Tibial artery (tissue), 4 donors: ENCODE data around the gene DMD.

Experiments
- DNase-seq, 2 donors: peaks; one replicate each; pipeline ENCODE4 v3.0.0-alpha.2; 2019
- H3K27ac ChIP-seq, 2 donors: fragments of 200-600 bp; sonication (generic) in 1 of 2; 1 replicate in 1 of 2; 2 replicates in 1 of 2; pipeline ENCODE4 v1.5.1; 2018 to 2019; ENCODE audit warnings: mild to moderate bottlenecking in 1 of 2
- H3K27me3 ChIP-seq, 2 donors: fragments of 200-600 bp; sonication (generic) in 1 of 2; one replicate each; pipeline versions ENCODE4 v1.5.1 to v1.6.0; 2016 to 2019
- H3K36me3 ChIP-seq, 3 donors: fragments of 200-600 bp; sonication (generic) in 2 of 3; one replicate each; pipeline ENCODE4 v1.5.1; 2016 to 2019; ENCODE audit warnings: mild to moderate bottlenecking in 2 of 3
- H3K4me1 ChIP-seq, 4 donors: fragments of 200-600 bp; sonication (generic) in 2 of 4; 1 replicate in 3 of 4; 2 replicates in 1 of 4; pipeline ENCODE4 v1.5.1; 2016 to 2019
- H3K4me3 ChIP-seq, 2 donors: fragments of 200-600 bp; sonication (generic) in 1 of 2; 1 replicate in 1 of 2; 2 replicates in 1 of 2; pipeline ENCODE4 v1.5.1; 2018 to 2019; ENCODE audit warnings: mild to moderate bottlenecking in 2 of 2
- H3K9me3 ChIP-seq, 3 donors: fragments of 200-600 bp; sonication (generic) in 1 of 3; one replicate each; pipeline ENCODE4 v1.5.1; 2016 to 2019
- intact Hi-C: fragments of 100-400 bp; cut with DNase I; formaldehyde crosslinking; loops from one replicate; pipeline ENCODE4 v1.15.0; 2023; ENCODE audit warnings: low total_unique reads
- TF ChIP-seq, protein P1 (sequence below), 2 experiments: fragments of 200-600 bp in 1 of 2; fragments of 450-650 bp in 1 of 2; IDR thresholded peaks; one replicate each; pipeline ENCODE4 v1.5.1; 2017 to 2019; ENCODE audit warnings: antibody characterized with exemption in 2 of 2, mild to moderate bottlenecking in 1 of 2, moderate library complexity in 1 of 2

DMD gene

DNA sequence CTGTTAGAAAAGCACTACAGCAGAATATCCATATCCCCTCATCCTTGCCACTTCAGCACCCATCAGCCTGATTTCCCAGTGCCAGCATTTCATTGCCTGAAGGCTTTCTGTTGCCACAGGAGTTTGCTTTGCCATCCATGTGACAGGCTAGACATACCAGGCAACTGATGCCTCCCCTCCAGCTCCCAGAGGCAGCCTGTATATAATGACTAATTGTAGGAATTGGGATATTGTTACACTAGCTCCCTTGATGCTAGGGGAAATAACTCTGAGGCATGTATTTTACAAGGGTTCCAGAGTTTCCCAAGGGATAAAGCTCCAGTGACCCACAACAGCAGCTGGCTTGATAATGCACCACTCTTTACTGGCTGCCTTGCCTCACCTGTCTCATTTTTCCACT, 1531.5 kb downstream of the DMD start:
- Histone ChIP-seq H3K9me3 (no peaks in the 10 kb centered on the region), H3K4me3 (no peak overlapping the region), H3K36me3 (no peaks in the 10 kb centered on the region), H3K27ac (no peak overlapping the region), H3K4me1 (no peaks in the 10 kb centered on the region), H3K27me3 (no peaks in the 10 kb centered on the region)
- TF ChIP-seq, protein P1, sequence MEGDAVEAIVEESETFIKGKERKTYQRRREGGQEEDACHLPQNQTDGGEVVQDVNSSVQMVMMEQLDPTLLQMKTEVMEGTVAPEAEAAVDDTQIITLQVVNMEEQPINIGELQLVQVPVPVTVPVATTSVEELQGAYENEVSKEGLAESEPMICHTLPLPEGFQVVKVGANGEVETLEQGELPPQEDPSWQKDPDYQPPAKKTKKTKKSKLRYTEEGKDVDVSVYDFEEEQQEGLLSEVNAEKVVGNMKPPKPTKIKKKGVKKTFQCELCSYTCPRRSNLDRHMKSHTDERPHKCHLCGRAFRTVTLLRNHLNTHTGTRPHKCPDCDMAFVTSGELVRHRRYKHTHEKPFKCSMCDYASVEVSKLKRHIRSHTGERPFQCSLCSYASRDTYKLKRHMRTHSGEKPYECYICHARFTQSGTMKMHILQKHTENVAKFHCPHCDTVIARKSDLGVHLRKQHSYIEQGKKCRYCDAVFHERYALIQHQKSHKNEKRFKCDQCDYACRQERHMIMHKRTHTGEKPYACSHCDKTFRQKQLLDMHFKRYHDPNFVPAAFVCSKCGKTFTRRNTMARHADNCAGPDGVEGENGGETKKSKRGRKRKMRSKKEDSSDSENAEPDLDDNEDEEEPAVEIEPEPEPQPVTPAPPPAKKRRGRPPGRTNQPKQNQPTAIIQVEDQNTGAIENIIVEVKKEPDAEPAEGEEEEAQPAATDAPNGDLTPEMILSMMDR (IDR thresholded peaks at IDR 0.05): no peak
- DNase-seq: no peak
- intact Hi-C loops: no loop called here

DNA sequence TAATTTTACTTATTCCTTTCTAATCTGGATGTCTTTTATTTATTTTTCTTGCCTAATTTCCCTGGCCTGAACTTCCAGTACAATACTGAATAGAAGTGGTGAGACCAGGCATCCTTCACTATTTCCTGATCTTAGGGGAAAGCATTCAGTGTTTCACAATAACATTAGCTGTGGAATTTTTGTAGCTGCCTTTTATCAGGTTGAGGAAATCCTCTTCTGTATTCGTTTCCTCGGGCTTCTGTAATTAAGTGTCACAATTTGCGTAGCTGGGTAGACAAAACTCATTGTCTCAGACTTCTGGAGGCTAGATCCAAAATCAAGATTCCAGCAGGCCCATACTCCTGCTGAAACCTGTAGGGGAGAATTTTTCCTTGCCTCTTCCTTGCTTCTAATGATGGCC, 1541.1 kb downstream of the DMD start:
- H3K4me3 ChIP-seq: no peak overlapping the region
- TF ChIP-seq, protein P1 (IDR thresholded peaks at IDR 0.05): no peak
- no peak for DNase-seq
- H3K4me1 ChIP-seq: no peaks in the 10 kb centered on the region
- intact Hi-C loops: no loop called here
- H3K36me3 ChIP-seq: no peaks in the 10 kb centered on the region
- H3K9me3 ChIP-seq: no peaks in the 10 kb centered on the region
- no peaks in the 10 kb centered on the region for H3K27me3 ChIP-seq
- no peak overlapping the region for H3K27ac ChIP-seq

DNA sequence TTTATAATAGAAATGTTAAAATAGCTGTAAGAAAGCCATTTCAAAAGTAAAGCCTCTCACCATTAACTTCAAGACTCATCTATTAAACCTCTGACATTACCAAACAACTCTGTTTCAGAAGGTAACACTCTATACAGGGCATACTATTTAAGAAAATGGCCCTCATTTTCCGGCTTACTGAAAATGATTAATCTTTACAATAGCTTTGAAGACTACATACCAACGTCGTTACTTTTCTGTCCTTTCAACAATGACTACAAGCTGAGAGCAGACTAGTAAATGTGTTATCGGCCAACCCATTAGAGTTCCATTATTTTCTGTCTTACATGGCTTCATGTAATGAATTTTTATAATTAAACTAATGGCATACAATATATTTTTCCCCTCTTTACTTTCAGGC, 1545.9 kb downstream of the DMD start:
- no peak overlapping the region for H3K4me3 ChIP-seq
- DNase-seq: no peak
- H3K4me1 ChIP-seq: no peaks in the 10 kb centered on the region
- H3K9me3 ChIP-seq: no peaks in the 10 kb centered on the region
- H3K27me3 ChIP-seq: no peaks in the 10 kb centered on the region
- TF ChIP-seq, protein P1 (IDR thresholded peaks at IDR 0.05): no peak
- H3K27ac ChIP-seq: no peak overlapping the region
- intact Hi-C loops: no loop called here
- no peaks in the 10 kb centered on the region for H3K36me3 ChIP-seq

DNA sequence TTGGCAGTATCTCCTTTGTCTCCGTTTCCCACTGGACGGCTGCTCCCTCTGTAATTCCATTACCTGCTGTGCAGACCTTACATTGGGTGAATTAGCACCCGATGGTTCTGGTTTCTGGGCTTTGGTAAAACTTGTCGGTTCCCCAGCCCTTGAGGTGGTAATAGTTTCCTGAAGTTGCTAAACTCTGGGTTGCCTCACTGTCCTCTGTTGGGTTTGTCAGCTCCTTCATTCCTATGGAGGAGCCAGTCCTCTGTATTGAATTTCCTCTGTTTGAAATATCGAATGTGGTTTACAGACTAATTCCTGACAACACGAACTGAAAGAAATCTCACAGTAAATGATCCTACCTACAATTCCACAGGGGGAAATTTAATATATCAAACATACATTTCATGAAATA, 1548.2 kb downstream of the DMD start:
- Histone ChIP-seq H3K9me3 (no peaks in the 10 kb centered on the region), H3K36me3 (no peaks in the 10 kb centered on the region), H3K4me3 (no peak overlapping the region), H3K4me1 (no peaks in the 10 kb centered on the region), H3K27me3 (no peaks in the 10 kb centered on the region), H3K27ac (no peak overlapping the region)
- TF ChIP-seq, protein P1 (IDR thresholded peaks at IDR 0.05): no peak
- DNase-seq: no peak
- intact Hi-C loops: no loop called here

DNA sequence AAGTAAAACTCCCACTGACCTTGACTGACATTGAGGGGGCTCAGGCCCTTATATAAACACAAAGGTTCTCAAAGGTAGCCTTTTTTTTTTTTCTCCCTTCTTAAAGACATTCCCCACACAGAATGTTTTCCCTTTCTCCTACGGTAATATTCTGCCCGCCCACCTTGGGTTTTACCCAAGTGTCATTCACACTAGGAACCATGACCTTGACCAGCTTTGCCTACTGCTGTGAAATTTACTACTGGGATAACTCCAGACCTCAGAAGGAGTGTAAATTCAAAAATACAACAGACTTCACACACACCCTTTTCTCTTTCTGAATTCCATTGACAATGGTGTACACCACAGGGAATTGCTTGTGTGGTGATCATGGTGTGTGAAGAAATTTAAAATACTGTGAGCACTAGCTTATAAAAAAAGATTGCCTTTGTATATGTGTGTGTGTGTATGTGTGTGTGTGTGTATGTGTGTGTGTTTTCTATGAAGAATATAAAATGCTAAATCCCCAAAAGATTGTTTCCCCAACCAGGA, 1550.0 kb downstream of the DMD start:
- no peaks in the 10 kb centered on the region for H3K9me3 ChIP-seq
- no peak overlapping the region for H3K27ac ChIP-seq
- TF ChIP-seq, protein P1 (IDR thresholded peaks at IDR 0.05): no peak
- H3K4me3 ChIP-seq: no peak overlapping the region
- intact Hi-C loops: no loop called here
- H3K4me1 ChIP-seq: no peaks in the 10 kb centered on the region
- no peaks in the 10 kb centered on the region for H3K27me3 ChIP-seq
- H3K36me3 ChIP-seq: no peaks in the 10 kb centered on the region
- DNase-seq: no peak

DNA sequence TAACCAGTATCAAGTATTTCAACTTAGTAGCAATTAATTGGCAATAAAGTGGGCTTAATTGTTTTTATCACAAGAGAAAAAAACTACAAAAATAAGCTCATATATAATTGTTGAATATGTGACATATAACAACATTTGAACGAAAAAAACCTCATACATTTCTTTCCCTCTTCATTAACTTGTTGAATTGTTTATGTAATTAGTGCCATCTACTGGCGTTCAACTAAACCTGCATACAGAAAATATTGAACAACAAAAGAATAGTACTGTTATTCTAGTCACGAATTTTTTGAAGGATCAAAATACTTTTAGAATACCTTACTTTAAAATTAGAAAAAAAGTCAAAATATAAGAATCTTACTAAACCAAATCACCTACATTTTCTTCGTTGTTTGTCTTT, 1553.0 kb downstream of the DMD start:
- DNase-seq: no peak

More for the DNA sequence above, 1553.0 kb downstream of the DMD start:
- H3K36me3 ChIP-seq: no peaks in the 10 kb centered on the region
- H3K27me3 ChIP-seq: no peaks in the 10 kb centered on the region
- H3K27ac ChIP-seq: no peak overlapping the region
- no peaks in the 10 kb centered on the region for H3K9me3 ChIP-seq
- TF ChIP-seq, protein P1 (IDR thresholded peaks at IDR 0.05): peak; percentile 42 to 43
- H3K4me3 ChIP-seq: no peak overlapping the region
- intact Hi-C loops: no loop called here
- no peaks in the 10 kb centered on the region for H3K4me1 ChIP-seq
